Stimulated activated effector memory CD8-positive, alpha-beta T cell treated with anti-CD3 and anti-CD28 coated beads, Interleukin-12 subunit alpha, Interleukin-12 subunit beta, amount 100 ng/mL, for 72 hours (primary cell): ENCODE results near the gene TBX5.

Experiments used
- ATAC-seq: fragments of 150-1000 bp; cut with Tn5 transposase; 2 replicates; pipeline ENCODE4 v1.10.0; 2021
- DNase-seq, 2 donors: peaks; one replicate each; pipeline ENCODE4 v3.0.0; 2021 to 2022; ENCODE audit warnings: low spot score in 2 of 2
- H3K27ac Mint-ChIP-seq: one replicate; pipeline ENCODE4 v1.8.0; 2022; ENCODE audit warnings: mild to moderate bottlenecking, mixed read lengths
- H3K36me3 Mint-ChIP-seq: one replicate; pipeline ENCODE4 v1.8.0; 2022; ENCODE audit warnings: mild to moderate bottlenecking, mixed read lengths
- H3K4me1 Mint-ChIP-seq: one replicate; pipeline ENCODE4 v1.8.0; 2022; ENCODE audit warnings: mixed read lengths
- H3K4me3 Mint-ChIP-seq: one replicate; pipeline ENCODE4 v1.8.0; 2022; ENCODE audit warnings: mild to moderate bottlenecking, mixed read lengths
- H3K9me3 Mint-ChIP-seq: one replicate; pipeline ENCODE4 v1.8.0; 2022; ENCODE audit warnings: mixed read lengths

TBX5 gene

DNA sequence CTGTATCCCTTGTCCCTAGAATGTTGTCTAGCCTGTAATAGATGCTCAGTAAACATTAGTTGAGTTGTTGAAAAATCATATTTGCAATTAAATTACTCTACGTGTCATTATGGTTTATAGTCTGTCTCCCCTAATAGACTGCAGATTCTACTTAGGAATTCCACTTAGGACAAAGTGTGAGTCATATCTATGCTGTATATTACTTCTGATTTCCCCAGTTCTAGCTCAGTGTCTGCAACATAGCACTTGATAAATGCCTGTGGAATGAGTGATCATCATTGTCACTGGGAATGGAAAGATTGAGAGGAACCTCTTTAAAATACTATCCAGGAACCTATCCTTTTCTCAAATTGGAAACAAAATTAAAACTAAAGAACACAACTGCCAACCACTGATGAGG lies 99.3 kb downstream of the TBX5 start:
- no peak for DNase-seq
- Mint-ChIP-seq H3K4me1 (no peaks in the 10 kb centered on the region), H3K36me3 (no peaks in the 10 kb centered on the region), H3K9me3 (peaks cover 6% of the 10 kb centered on the region), H3K4me3 (no peak overlapping the region), H3K27ac (no peak overlapping the region)
- ATAC-seq = no peak

DNA sequence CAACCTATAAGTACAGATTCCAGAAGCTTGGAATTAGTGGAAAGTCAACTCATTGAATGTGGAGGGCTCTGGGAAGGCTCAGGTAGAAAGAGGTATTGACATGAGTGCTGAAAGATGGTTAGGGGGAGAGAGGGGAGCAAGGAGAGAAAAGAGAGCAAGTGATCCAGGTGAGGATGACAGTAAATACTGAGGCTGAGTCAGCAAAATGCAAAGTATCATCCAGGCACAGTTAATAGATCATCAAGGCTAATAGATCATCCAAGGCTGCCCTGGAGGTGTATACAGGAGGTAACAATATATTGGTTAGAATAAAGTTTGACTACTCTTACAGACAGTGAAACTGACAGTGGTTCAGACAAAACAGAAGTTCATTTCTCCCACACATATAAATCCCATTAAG lies 100.5 kb downstream of the TBX5 start:
- no peaks in the 10 kb centered on the region for H3K4me1 Mint-ChIP-seq
- H3K9me3 Mint-ChIP-seq = peaks cover 8% of the 10 kb centered on the region
- H3K36me3 Mint-ChIP-seq = no peaks in the 10 kb centered on the region
- ATAC-seq (no peak), DNase-seq (no peak)
- no peak overlapping the region for H3K27ac Mint-ChIP-seq
- no peak overlapping the region for H3K4me3 Mint-ChIP-seq
